Type B pancreatic cell (in vitro differentiated cells): ENCODE data around the gene ZMYM3. TPM values are rescaled to one million over a fixed set of nuclear protein-coding genes. Genes with fewer than 3 reads are reported as not detected.

ENCODE experiments used
- DNase-seq: peaks from one replicate; pipeline ENCODE4 v3.0.0; 2021; ENCODE audit warnings: mixed read lengths; ENCODE audit not compliant: unreplicated experiment; ENCODE audit errors: extremely low spot score
- H3K27ac Mint-ChIP-seq: 2 replicates; pipeline ENCODE4 v1.8.0; 2021; ENCODE audit warnings: mild to moderate bottlenecking, mixed read lengths
- H3K27me3 Mint-ChIP-seq: 2 replicates; pipeline ENCODE4 v1.8.0; 2021; ENCODE audit warnings: mixed read lengths
- H3K36me3 Mint-ChIP-seq: 2 replicates; pipeline ENCODE4 v1.8.0; 2021; ENCODE audit warnings: mixed read lengths
- H3K4me1 Mint-ChIP-seq: one replicate; pipeline ENCODE4 v1.8.0; 2021; ENCODE audit warnings: mixed read lengths; ENCODE audit not compliant: unreplicated experiment
- H3K4me3 Mint-ChIP-seq: 2 replicates; pipeline ENCODE4 v1.8.0; 2021; ENCODE audit warnings: mild to moderate bottlenecking, mixed read lengths
- H3K9me3 Mint-ChIP-seq: 2 replicates; pipeline ENCODE4 v1.8.0; 2021; ENCODE audit warnings: mixed read lengths
- CTCF ChIP-seq: fragments of 200-600 bp; sonication (generic); conservative IDR thresholded peaks from 2 replicates; pipeline ENCODE4 v1.5.0; 2021; ENCODE audit warnings: antibody characterized with exemption, mild to moderate bottlenecking
- total RNA-seq: library from RNA; stranded (reverse); gene quantifications from 2 replicates; pipeline ENCODE4 v1.2.1, GENCODE V29; 2021; ENCODE audit warnings: low replicate concordance

The ZMYM3 gene
- total RNA-seq, 1 donor from 2014 or later = 67.8 TPM

GRCh38 chrX:71253253-71254091 lies 468 bp downstream of the ZMYM3 start:
- Mint-ChIP-seq H3K27me3 (no peaks in the 10 kb centered on the region), H3K27ac (peak overlapping the region; percentile 81), H3K4me3 (peak overlapping the region; percentile 95), H3K9me3 (no peaks in the 10 kb centered on the region), H3K4me1 (peaks cover 4% of the 10 kb centered on the region), H3K36me3 (peaks cover 8% of the 10 kb centered on the region)
- DNase-seq = no peak
- TF ChIP-seq CTCF = peak; percentile 66

GRCh38 chrX:71252221-71252620 lies 1.7 kb downstream of the ZMYM3 start:
- H3K9me3 Mint-ChIP-seq = no peaks in the 10 kb centered on the region
- H3K4me1 Mint-ChIP-seq = peaks cover 4% of the 10 kb centered on the region
- no peak overlapping the region for H3K27ac Mint-ChIP-seq
- H3K4me3 Mint-ChIP-seq = peak overlapping the region; percentile 95
- no peak for DNase-seq
- H3K36me3 Mint-ChIP-seq = peaks cover 11% of the 10 kb centered on the region
- H3K27me3 Mint-ChIP-seq = no peaks in the 10 kb centered on the region
- TF ChIP-seq CTCF = no peak

GRCh38 chrX:71251466-71251973 lies 2.4 kb downstream of the ZMYM3 start:
- Mint-ChIP-seq H3K4me3 (peak overlapping the region; percentile 95), H3K4me1 (peaks cover 4% of the 10 kb centered on the region), H3K27ac (no peak overlapping the region), H3K9me3 (no peaks in the 10 kb centered on the region), H3K27me3 (no peaks in the 10 kb centered on the region), H3K36me3 (peaks cover 11% of the 10 kb centered on the region)
- no peak for DNase-seq
- no peak for TF ChIP-seq CTCF

- DNase-seq = no peak
- Mint-ChIP-seq H3K9me3 (no peaks in the 10 kb centered on the region), H3K27ac (no peak overlapping the region), H3K4me1 (peaks cover 4% of the 10 kb centered on the region), H3K4me3 (peak overlapping the region; percentile 95), H3K36me3 (peaks cover 11% of the 10 kb centered on the region), H3K27me3 (no peaks in the 10 kb centered on the region)
- TF ChIP-seq CTCF = no peak
These were observed 3.1 kb downstream of the ZMYM3 start for GRCh38 chrX:71250841-71251240.

GRCh38 chrX:71245159-71245558 lies 8.8 kb downstream of the ZMYM3 start:
- Mint-ChIP-seq H3K9me3 (no peaks in the 10 kb centered on the region), H3K27me3 (no peaks in the 10 kb centered on the region), H3K36me3 (peaks cover 17% of the 10 kb centered on the region), H3K27ac (no peak overlapping the region), H3K4me3 (no peak overlapping the region), H3K4me1 (no peaks in the 10 kb centered on the region)
- TF ChIP-seq CTCF = no peak
- DNase-seq = no peak
